GM18511 (cell line): Measurements from ENCODE around the gene RAVER2.
"Not testable (repeated sequence)": the region's sequence is repeated elsewhere in the genome, so short reads cannot be mapped to it uniquely, and the experiment has no call there.

Experiments used
- ATAC-seq: cut with Tn5 transposase; IDR thresholded peaks from one replicate; pipeline ENCODE4 v1.9.1; 2021; ENCODE audit warnings: mild to moderate bottlenecking, moderate library complexity; ENCODE audit not compliant: unreplicated experiment

Gene RAVER2

DNA sequence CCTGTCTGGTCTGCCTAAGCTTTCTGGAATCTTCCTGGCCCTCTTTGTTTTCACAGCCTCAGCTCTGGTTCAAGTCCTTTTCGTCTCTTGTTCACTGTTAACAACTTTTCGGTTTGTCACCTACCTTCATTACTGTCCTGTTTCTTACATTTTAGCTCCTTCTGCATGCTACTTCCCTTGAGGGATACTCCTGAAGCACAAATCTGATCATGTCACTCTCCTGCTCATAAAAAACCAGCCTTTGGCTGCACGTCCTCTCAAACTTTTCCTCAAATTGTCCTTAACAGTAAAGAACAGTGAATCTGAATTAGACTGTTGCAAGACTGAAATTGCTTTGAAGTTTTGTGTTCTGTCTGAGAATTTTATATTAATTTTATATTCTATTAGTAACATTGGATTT lies 3.3 kb downstream of the RAVER2 start:
- no peak for ATAC-seq

DNA sequence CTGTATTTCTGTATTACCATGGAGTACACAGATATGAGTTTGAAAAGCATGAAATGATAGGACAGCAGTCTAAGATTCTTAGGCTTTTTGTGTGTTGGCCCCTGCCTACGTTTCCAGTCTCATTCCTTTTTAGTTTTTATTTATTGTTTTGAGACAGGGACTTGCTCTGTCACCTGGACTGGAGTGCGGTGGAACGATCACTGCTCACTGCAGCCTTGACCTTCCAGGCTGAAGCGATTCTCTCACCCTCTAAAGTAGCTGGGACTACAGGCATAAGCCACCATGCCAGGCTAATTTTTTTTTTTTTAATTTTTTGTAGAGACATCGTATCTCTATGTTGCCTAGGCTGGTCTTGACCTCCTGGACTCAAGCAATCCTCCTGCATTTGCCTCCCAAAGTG lies 3.8 kb downstream of the RAVER2 start:
- ATAC-seq = no peak

- ATAC-seq = no peak
These were observed 5.2 kb downstream of the RAVER2 start for GRCh38 chr1:64750092-64750491.

GRCh38 chr1:64750875-64751274 lies 6.0 kb downstream of the RAVER2 start:
- ATAC-seq = no peak

DNA sequence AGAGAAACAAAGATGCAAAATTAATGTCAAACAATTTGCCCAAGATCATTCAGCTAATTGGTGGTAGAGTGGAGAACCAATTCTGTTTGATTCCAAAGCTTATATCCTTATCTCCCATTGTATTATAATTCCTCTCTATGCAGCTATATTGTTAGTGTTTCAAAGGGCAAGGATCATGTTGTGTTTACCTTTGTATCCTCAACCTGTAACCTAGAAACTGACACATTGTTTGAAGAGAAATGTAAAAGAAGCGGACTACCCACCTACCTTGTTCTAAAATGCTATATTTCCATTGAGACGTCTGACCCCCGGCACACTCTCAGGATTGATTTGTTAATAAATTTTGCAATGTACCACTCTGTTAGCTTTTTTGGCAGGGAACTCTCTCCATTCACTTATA lies 9.3 kb downstream of the RAVER2 start:
- no peak for ATAC-seq

DNA sequence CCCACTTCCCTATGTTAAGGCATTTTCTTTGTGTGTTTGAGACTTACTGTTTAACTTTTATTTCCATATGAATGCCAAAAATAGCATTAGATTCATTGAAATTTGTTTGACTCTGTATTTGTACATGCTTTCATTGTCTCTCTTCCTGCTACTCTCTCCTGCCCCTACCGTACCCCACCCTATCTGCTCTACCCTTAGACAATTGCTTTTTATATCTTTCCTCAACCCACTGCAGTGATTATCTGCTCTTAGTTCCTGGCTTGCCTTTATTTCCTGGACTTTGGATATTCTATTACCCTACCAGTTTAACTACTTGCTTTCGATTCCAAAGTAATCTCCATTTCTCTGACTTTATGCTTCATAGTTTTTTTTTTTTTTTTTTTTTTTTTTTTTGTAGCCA lies 10.5 kb downstream of the RAVER2 start:
- ATAC-seq = no peak

GRCh38 chr1:64756770-64757169 lies 11.9 kb downstream of the RAVER2 start:
- ATAC-seq = no peak

- no peak for ATAC-seq
These were observed 12.3 kb downstream of the RAVER2 start for GRCh38 chr1:64757213-64757612.

GRCh38 chr1:64758233-64758632 lies 13.4 kb downstream of the RAVER2 start:
- ATAC-seq = no peak

DNA sequence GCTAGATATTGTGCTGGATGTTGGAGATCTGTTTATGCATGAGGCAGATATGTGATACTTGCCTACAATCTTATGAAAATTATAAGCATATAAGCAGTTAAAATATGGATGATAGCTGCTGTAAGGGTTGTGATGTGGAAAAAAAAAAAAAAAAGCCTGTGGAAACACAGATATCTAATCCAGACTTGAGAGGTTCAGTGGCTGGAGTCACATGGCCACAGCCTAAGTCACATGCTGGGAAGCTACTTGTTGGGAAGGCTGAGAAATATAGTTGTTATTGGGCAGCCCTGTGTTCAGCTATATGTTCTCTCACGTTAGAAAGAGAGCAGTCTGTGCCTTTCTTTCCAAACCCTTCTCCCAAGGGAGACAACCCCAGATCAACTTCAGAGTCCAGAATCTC lies 15.1 kb downstream of the RAVER2 start:
- no peak for ATAC-seq

- no peak for ATAC-seq
These were observed 20.1 kb downstream of the RAVER2 start for GRCh38 chr1:64765012-64765411.

DNA sequence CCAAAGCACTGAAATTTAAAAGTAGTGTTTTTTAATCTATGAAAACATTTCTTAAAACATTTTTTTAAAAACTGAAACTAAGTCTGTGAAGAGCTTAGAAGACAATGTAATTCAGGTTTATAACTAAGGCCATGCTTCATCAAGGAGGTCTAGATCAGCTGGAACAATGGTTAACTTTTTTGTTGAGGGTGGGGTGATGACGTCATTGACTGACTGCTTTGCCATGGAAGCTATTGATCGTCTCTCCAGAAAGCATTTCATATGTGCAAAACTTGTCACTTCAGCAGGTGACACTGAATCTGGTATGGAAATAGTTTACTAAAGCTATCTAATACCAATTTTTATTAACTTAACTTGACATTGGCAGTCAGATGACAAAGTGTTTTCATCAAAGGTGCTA lies 21.0 kb downstream of the RAVER2 start:
- ATAC-seq = no peak

- no peak for ATAC-seq
These were observed 21.6 kb downstream of the RAVER2 start for GRCh38 chr1:64766429-64766828.

GRCh38 chr1:64769482-64769881 lies 24.6 kb downstream of the RAVER2 start:
- no peak for ATAC-seq

- ATAC-seq = no peak
These were observed 25.1 kb downstream of the RAVER2 start for GRCh38 chr1:64769971-64770370.

DNA sequence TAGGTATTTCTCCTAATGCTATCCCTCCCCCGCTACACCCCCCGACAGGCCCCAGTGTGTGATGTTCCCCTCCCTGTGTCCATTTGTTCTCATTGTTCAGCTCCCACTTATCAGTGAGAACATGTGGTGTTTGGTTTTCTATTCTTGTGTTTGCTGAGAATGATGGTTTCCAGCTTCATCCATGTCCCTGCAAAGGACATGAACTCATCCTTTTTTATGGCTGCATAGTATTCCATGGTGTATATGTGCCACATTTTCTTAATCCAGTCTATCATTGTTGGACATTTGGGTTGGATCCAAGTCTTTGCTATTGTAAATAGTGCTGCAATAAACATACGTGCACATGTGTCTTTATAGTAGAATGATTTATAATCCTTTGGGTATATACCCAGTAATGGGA lies 28.4 kb downstream of the RAVER2 start:
- not testable (repeated sequence) for ATAC-seq

DNA sequence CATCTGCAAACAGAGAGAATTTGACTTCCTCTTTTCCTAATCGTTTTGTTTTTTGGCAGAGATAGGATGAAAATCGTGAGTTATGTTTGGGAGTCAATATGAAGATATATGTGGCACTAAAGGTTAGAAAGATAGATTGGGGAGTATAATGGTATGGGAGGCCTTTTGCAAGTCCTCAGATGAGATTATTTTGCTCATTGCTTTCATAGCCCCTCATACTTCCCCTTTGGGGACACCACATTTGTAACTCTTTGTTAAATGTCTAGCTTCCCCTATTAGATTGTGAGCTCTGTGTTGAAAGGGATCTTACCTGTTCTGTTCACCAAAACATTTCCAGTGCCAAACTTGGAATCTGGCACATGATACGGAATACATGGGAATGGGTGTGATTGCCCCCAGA lies 30.2 kb downstream of the RAVER2 start:
- no peak for ATAC-seq

- ATAC-seq = not testable (repeated sequence)
These were observed 37.2 kb downstream of the RAVER2 start for GRCh38 chr1:64782044-64782443.

GRCh38 chr1:64782848-64783247 lies 38.0 kb downstream of the RAVER2 start:
- ATAC-seq = not testable (repeated sequence)

DNA sequence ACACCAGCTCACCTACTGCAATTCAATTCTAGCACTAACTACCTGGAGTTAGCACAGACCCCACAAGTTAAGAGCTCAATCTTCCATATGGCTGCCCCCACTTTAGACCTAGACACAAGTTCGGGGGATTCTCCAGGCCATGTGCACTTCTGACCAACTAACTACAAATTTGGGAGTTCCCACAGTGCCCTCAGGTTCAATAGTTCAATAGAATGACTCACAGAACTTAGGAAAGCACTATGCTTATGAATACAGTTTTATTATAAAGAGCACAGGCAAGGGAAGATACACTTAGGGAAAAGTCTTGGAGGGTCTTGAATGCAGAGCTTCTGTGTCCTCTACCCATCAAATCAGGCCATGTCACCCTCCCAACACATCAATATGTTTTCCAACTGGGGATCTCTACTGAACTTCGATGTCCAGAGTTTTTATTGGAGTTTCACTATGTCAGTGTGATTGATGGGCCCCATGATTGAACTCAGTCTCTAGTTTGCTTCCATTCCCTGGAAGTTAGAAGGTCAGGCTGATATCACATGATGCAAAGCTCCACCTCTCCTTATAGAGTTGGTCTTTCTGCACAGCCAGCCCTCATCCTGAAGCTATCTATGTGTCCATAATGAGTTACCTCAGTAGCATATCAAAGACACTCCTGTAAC lies 46.1 kb downstream of the RAVER2 start:
- no peak for ATAC-seq

GRCh38 chr1:64798872-64799271 lies 54.0 kb downstream of the RAVER2 start:
- no peak for ATAC-seq

DNA sequence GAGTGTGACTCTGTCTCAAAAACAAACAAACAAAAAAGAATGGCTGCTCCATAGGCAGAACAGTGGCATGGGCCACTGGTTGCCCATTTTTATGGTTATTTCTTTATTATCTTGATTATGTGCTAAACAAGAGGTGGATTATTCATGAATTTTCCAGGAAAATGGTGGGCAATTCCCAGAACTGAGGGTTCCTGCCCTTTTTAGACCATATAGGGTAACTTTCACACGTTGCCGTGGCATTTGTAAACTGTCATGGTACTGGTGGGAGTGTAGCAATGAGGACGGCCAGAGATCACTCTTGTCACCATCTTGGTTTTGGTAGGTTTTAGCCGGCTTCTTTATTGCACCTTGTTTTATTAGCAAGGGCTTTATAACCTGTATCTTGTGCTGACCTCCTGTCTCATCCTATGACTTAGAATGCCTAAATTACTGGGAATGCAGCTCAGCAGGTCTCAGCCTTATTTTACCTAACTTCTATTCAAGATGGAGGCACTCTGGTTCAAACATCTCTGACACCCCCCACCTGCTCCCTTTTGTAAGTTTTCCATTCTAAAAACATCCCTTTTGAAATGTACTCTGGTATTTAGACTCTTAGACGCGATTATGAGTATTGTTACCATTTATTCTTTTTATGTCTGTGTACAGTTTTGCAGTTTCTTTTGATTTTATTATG lies 57.1 kb downstream of the RAVER2 start:
- ATAC-seq = no peak

GRCh38 chr1:64809309-64809708 lies 64.4 kb downstream of the RAVER2 start:
- no peak for ATAC-seq
